PFSK-1 (cell line): ENCODE measurements around the gene PRKCG.

ENCODE experiments used
- FOXP2 ChIP-seq: optimal IDR thresholded peaks from 2 replicates; pipeline ENCODE3; 2011; ENCODE audit warnings: borderline replicate concordance, control low read depth, inconsistent platforms; ENCODE audit not compliant: insufficient read depth; ENCODE audit errors: extremely low read length, extremely low read depth
- POLR2AphosphoS5 ChIP-seq: IDR thresholded peaks from 2 replicates; pipeline ENCODE4 v1.6.1; 2012; ENCODE audit warnings: low read depth, mild to moderate bottlenecking, control low read depth, low read length, moderate library complexity
- REST ChIP-seq, 2 experiments: IDR thresholded peaks; 2 replicates each; pipeline versions ENCODE4 v1.6.1 to v1.8.0; 2011 to 2012; ENCODE audit warnings: low read depth in 2 of 2, low read length in 2 of 2, control low read depth in 1 of 2, inconsistent platforms in 1 of 2, mild to moderate bottlenecking in 1 of 2, moderate library complexity in 1 of 2; ENCODE audit not compliant: insufficient read depth in 1 of 2
- SIN3A ChIP-seq: IDR thresholded peaks from 2 replicates; pipeline ENCODE4 v1.6.1; 2012; ENCODE audit warnings: mild to moderate bottlenecking, low read length, moderate library complexity, borderline replicate concordance; ENCODE audit not compliant: insufficient read depth
- TAF1 ChIP-seq: IDR thresholded peaks from 2 replicates; pipeline ENCODE4 v1.6.1; 2012; ENCODE audit warnings: low read length, control low read depth, borderline replicate concordance; ENCODE audit not compliant: insufficient read depth

The PRKCG gene

GRCh38 chr19:53877361-53877766 lies 4.6 kb upstream of the PRKCG start:
- TF ChIP-seq SIN3A, result no peak
- TF ChIP-seq POLR2AphosphoS5, result no peak
- TF ChIP-seq FOXP2, result no peak
- TF ChIP-seq TAF1, result no peak
- TF ChIP-seq REST (IDR thresholded peaks at IDR 0.05; ENCODE audit: insufficient read depth in 1 of 2, low read depth in 2 of 2, low read length in 2 of 2), result no peak

- TF ChIP-seq FOXP2 (no peak), SIN3A (no peak), TAF1 (no peak), REST (IDR thresholded peaks at IDR 0.05; ENCODE audit: insufficient read depth in 1 of 2, low read depth in 2 of 2, low read length in 2 of 2) (no peak), POLR2AphosphoS5 (no peak)
Observed at GRCh38 chr19:53878776-53879139, 3.2 kb upstream of the PRKCG start.

- TF ChIP-seq FOXP2, result no peak
- no peak for TF ChIP-seq SIN3A
- TF ChIP-seq POLR2AphosphoS5, result no peak
- no peak for TF ChIP-seq TAF1
- no peak for TF ChIP-seq REST (IDR thresholded peaks at IDR 0.05; ENCODE audit: insufficient read depth in 1 of 2, low read depth in 2 of 2, low read length in 2 of 2)
Observed at GRCh38 chr19:53879140-53880081, 2.6 kb upstream of the PRKCG start.

- TF ChIP-seq FOXP2 (no peak), SIN3A (no peak), REST (IDR thresholded peaks at IDR 0.05; ENCODE audit: insufficient read depth in 1 of 2, low read depth in 2 of 2, low read length in 2 of 2) (no peak), POLR2AphosphoS5 (no peak), TAF1 (no peak)
Observed at GRCh38 chr19:53880711-53881481, 1.1 kb upstream of the PRKCG start.
